GM21619 (cell line): ENCODE measurements around the gene KRT20.

Experiments
- ATAC-seq: cut with Tn5 transposase; IDR thresholded peaks from one replicate; pipeline ENCODE4 v1.9.1; 2021; ENCODE audit not compliant: unreplicated experiment

The KRT20 gene

DNA sequence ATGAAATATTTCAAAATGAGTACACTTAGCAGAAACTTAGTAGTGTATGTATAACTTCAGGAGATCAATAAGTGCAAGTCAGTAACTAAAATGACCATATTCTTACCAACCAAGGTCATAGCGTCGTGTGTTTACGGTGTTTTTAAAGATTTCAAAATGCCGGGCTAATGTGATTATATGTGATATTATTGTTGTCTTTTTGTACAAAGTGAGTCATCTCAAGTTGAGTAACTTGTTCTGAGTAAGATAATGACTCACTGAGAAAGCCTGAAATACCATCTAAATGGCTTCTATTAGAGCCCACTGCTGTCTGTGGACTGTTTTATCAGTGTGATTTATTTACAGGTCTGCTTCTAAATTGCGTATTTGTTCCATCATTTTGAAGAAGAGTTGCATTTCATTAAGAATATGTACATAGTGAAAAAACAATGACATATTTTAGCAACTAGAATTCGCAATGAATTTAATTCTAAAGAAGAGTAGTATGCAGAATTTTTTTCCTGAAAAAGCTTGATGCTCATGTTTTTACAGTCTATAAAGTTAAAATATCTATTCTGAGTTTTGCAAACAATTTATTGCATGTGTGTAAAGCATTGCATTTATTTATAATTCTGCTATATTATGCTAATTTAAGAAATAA is 30.7 kb downstream of the KRT20 start:
- ATAC-seq: no peak

DNA sequence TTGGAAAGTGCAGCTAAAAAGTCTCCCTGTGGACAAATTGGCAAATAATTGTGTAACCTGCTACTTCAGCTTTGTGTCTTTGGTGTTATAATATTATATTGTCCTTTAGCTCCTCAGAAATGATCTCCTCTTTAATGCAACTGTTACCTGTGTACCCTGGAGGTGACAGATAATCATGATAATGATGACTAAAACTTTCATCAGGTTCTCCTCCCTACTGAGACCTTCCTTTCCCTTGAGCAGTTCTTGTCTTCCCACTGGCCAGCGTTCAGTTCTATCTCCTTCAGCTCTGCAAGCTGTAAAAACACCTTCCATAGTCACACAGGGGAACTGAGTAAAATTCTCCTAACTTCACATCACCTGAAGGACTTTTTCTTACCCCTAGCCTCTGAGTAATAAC is 32.7 kb downstream of the KRT20 start:
- no peak for ATAC-seq

DNA sequence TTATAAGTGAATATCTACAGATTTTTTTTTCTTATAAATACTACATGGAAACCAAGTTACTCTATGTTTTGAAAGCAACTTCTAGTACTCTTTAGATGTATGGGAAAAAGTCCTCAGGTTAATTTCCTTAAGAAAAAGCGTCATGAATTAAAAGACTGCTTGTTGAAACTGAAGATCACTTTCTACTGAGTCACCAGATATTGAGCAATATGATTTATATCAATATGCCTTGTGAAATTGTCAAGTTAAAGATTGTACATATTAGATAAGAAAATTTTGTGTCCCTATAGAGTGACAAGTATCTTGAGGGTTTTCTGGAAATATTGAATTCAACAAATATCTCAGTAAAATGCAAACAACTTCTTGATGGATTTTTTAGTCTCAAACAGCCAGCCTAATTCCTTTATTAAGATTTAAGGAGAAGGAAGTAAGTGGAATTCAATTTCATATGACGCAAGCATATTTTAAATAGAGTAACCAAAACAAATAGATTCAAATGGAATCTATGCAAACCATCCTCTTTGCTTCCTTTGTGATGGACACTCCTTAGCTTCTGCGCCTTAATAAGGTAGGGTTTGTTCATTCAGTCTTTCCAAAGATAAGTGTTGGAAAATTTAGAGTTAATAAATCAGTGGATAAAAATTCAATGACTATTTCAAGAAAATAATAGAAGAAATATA is 34.6 kb downstream of the KRT20 start:
- ATAC-seq: no peak

DNA sequence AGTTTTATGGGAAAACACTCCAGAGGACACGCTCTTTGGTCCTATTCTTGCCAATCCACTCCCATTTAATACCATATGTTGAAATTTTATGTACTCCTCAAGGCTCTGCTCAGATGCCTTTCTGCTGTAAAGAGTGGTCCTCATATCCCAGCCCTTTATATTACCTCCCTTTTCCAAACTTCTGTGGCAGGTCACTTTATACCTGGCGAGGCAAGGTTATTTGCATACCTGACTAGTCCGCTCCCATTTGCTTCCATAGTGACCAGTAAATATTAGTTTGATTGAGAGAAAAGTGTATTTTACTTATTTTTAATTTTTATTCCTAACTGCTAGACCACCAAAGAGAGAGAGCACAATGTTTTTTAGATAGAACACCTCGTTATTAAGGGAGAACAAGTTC is 35.3 kb downstream of the KRT20 start:
- ATAC-seq: no peak

DNA sequence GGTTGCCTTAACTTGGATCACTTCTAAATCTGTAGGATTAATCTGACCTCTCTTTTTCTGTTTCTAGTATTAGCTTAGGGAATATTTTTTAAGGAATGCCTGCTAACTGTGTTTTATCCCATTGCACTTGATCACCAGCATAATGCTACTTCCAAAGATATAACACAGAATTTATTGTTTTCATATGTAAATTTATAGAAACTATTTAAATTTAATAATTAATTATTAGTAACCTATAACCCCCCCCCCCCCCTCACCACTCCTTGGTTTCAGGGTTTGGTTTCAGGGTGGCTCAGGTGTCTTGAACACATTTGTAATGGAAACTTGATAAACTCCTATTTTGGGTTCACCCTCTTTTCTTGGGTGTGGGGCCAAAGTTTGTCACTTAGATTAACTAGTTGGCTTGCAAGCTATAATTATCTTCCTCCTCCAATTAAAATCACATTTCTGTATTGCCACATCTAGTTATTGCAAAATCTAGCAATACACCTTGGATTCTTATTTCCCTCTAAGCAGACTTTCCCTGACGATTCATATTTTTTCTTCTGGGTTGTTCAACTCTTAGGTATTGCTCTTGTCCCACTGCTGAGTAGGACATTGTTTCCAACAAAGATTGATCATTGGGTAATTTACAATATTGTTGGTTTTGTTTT is 36.3 kb downstream of the KRT20 start:
- ATAC-seq: no peak

DNA sequence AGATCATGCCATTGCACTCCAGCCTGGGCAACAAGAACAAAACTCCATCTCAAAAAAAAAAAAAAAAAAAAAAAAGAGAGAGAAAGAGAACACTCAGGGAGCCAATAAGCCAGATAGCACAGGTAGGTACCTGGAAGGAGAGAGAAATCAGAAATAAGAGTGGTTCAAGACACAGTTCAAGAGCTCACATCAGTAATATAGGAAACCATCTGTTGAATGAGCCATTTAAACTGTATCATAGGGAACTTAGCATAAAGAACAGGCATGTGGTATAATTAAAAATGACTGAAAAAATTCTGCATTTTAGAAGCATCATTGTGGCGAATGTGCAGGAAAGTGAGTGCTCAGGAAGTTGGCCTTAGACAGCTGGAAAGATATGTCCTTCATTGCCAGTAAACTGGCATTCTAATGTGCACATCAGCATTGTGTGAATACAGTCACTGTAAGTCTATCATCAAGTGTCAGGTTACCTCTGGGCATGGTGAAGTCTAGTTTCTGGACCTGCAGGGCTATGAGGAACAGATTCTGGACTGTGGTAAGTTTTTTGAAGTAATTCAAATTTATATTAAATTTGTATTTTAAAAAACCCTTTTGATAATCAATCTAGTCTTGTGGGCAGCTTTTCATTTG is 38.4 kb downstream of the KRT20 start:
- ATAC-seq: no peak

DNA sequence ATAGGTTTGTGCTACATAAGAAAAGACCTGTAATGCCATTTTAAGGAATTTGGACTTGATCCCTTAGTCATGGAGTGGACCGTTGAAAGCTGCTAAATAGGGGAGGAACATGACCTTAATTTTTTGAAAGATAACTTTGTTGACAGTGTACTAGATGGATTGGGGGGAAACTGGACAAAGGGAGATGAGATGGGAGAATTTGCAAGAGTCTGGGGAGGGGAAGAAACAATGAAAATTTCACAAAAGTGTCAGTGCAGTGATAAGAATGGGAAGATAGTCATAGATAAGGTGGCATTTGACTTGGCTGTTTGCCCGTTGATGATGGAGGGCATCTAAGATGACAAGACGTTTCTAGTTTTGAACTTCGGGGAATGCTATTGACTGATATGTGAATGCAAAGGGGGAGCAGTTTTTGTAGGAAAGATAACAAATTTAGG is 40.4 kb downstream of the KRT20 start:
- ATAC-seq: no peak

DNA sequence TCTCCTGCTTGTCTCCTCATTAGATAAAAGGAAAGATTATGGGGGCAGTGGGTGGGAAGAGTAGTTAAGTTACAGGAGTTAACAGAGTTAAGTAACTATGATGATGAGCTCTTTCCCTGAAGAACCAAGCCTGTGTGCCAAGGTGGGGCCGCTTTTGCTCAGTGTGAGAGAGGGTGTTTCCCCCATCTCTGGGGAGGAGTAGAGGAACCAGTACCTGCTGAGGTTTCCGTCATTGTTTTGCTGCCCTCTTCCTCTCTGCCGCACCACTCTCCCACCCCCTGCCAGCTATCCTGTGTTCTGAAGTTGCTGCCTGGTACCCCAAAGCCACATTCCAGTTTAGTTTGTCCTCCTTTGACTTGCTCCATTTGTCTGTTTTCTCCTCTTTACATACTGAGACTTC is 41.8 kb downstream of the KRT20 start:
- ATAC-seq: no peak

DNA sequence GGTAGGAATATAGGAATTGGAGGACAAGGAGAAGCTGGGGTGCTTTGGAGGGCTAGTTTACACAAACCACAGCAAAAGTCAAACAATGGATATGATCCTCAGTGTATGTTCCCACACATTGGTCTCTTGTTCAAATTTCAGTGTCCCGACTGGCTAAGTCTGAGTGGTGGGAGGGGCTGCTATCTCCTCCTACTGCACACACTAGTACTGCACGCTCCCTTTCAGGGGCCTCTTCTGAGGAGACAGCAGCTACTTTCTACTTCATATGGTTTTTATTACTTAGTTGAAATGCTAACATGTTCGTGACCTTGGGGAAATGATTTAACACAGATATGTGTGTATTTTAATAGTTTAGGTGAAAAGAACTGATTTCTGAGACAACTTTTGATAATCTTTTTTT is 43.8 kb downstream of the KRT20 start:
- ATAC-seq: no peak

DNA sequence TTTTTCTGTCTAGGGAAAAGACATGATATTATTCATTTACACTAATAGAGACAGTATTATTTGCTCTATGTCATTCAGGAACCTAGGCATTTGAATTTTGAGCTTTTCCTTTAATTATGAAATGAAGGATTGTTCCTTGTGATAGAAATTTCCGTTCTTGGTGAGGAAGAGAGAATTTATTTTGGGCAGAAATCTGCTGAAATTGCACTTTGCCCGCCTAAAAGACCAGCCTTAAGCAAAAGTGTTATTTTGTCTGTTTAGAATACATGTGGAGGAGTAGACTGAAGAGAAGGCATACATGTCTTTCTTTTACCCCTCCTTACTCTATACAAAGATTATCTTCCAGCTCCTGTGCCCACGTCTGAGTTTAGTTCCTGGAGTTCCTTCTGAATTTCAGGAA is 45.8 kb downstream of the KRT20 start:
- ATAC-seq: no peak

DNA sequence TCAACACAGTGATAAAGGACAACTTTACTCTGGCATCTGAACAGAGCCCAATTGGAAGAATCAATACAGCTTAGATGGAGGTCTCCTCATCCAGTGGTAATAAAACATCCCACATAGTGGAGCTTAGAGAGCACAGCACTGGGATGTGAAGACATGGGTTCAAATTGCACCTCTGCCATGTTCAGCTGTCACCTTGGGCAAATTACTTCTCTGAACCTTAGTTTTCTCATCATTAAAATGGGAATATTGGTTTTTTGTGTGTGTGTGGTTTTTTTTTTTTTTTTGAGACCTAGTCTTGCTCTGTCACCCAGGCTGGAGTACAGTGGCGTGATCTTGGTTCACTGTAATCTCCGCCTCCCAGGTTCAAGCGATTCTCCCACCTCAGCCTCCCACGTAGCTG is 49.0 kb downstream of the KRT20 start:
- no peak for ATAC-seq

DNA sequence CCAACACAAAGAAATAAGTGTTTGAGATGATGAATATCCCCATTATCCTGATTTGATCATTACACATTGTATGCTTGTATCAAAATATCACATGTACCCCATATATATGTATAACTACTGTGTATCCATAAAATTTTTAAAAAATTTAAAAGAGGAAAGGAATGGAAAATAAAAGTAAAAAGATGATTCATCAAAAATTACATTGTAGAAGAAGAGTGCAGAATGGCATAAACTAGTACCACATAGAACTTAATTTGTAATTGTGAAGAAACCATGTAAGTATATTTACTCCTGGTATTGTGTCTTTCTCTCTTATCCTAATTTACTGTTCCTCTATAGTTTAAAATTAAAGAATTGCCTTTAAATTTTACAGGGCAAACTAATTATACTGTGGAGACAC is 51.2 kb downstream of the KRT20 start:
- ATAC-seq: no peak

DNA sequence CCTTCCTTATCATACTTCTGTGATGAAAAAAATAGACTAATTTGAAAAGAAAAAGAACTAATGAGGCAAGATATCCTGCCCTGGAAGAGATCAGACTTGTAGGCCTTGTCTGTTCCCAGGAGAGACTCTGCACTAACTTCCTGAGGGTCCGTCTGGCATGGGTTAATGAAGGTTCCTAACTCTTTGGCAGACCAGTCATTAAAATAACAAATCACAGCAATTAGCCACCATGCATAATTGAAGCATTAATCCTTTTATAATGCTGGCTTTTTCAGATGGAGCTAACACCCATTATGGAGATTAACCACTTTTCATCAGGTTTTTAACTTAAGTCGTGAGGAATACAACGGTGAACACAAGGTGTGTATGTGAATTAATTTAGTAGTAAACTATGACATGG is 52.2 kb downstream of the KRT20 start:
- ATAC-seq: no peak

DNA sequence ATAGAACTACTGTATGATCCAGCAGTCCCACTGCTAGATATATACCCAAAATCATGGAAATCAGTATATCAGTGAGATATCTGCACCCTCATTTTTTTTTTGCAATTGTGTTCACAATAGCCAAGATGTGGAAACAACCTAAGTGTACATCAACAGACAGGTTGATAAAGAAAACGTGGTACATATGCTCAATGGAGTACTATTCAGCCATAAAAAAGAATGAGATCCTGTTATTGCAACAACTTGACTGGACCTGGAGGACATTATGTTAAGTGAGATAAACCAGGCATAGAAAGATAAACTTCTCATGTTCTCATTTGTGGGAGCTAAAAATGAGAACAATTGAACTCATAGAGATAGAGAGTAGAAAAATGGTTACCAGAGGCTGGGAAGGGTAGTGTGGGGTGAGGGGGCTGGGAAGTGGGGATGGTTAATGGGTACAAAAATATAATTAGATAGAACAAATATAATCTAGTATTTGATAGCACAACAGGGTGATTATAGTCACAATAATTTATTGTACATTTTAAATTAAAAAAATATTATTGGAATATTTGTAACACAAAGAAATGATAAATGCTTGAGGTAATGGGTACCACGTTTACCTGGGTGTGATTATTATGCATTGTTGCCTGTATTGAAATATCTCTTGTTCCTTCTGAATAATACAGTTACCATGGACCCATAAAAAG is 54.8 kb downstream of the KRT20 start:
- ATAC-seq: no peak

DNA sequence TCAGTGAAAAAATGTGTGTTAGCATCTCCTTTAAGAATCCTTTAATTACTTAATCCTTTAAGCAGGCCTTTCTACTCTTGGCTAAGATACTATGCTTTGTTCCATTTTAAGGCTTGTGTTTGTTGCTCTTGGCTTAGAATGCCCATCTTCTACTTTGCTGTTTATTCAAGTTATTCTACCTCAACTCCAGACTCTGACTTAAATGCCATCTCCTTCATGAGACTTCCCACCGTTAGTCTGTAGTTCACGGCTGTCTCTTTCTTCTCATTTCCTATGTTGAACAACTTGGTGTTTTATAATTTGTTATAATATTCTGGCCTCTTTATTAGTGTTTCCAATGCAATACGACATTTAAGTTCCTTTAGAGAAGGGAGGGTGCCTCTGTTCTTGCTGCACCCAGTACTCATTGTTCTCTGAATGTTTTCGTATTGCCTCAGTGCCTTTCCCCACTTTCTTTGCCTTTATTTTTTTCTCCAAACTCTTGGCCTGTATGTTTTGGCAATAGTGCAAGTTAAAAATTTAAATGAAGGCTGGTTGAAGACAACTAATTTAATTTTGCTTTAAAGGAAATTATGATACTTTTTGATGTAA is 56.5 kb downstream of the KRT20 start:
- no peak for ATAC-seq

DNA sequence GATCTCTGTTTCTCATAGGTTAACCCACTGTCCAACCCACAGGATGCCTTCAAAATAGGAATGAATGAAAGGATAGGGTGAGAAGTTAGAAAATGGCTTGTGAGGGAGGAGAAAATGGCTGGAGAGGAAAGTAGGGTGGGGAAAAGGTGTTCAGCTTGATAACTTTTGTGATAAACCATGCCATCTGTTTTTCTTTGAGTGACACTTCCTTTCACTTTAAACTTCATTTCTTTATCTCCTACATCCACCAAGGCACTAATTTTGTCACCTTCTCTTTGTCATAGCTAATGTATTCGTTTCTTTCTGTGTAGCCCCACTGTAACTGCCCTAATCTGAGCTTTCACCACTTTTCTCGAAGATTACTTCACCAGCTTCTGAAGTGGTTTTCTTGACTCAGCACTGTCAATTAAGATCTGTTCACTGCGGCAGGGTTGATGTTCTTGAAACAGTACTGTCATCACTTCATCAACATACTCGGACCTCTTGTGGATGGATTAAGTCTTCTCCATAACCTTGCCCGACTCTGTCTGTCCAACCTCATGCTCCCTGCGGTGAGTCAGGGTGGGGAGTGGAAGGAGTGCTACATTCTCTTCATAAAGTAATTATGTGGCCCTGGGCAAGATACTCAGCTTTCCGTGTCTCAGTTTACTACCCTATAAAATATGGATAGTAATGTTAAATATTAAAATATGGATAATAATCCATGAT is 57.1 kb downstream of the KRT20 start:
- ATAC-seq: no peak
